Kidney (tissue), 14 donors: ENCODE measurements around the gene RGSL1. TPM values are rescaled to one million over a fixed set of nuclear protein-coding genes. Genes with fewer than 3 reads are reported as not detected.

Experiments
- DNase-seq, 5 donors: peaks; one replicate each; pipeline ENCODE4 v3.0.0-alpha.2; 2013 to 2020
- FAIRE-seq: peaks from 2 replicates; lab custom pipeline; 2012; peaks lifted over from hg19 to GRCh38; lab: Jason Lieb, UNC
- H3K27ac ChIP-seq, 2 donors: one replicate each; pipeline ENCODE4 v1.7.0; 2013; ENCODE audit warnings: low read depth in 2 of 2, low read length in 2 of 2, inconsistent platforms in 1 of 2
- H3K27me3 ChIP-seq: one replicate; pipeline ENCODE4 v1.7.1; 2013; ENCODE audit warnings: low read length, inconsistent platforms; ENCODE audit not compliant: control insufficient read depth, insufficient read depth
- H3K36me3 ChIP-seq, 3 donors: one replicate each; pipeline versions ENCODE4 v1.7.0 to v1.7.1; 2013; ENCODE audit warnings: low read length in 3 of 3, control low read depth in 1 of 3, inconsistent platforms in 1 of 3; ENCODE audit not compliant: insufficient read depth in 3 of 3, control insufficient read depth in 2 of 3
- H3K4me1 ChIP-seq, 3 donors: one replicate each; pipeline versions ENCODE4 v1.7.0 to v1.7.1; 2013; ENCODE audit warnings: low read length in 3 of 3, inconsistent platforms in 1 of 3, low read depth in 1 of 3; ENCODE audit not compliant: control insufficient read depth in 2 of 3, insufficient read depth in 2 of 3
- H3K4me3 ChIP-seq, 3 donors: one replicate each; pipeline versions ENCODE4 v1.7.0 to v1.8.1; 2013; ENCODE audit warnings: low read length in 3 of 3, control low read depth in 1 of 3, inconsistent platforms in 1 of 3
- H3K9ac ChIP-seq, 3 donors: one replicate each; pipeline versions ENCODE4 v1.7.0 to v1.7.1; 2013; ENCODE audit warnings: low read length in 3 of 3, control low read depth in 1 of 3, inconsistent platforms in 1 of 3
- H3K9me3 ChIP-seq, 3 donors: one replicate each; pipeline versions ENCODE4 v1.7.0 to v1.7.1; 2013; ENCODE audit warnings: low read length in 3 of 3, control low read depth in 1 of 3, inconsistent platforms in 1 of 3; ENCODE audit not compliant: control insufficient read depth in 2 of 3, insufficient read depth in 1 of 3
- intact Hi-C: fragments of 100-400 bp; cut with DNase I; formaldehyde crosslinking; loops from one replicate; pipeline ENCODE4 v1.11.1; 2022
- polyA plus RNA-seq: library from polyadenylated mRNA; stranded (reverse); fragments of 350-450 nt; fragmentation: Illumina TruSeq; extraction: RNeasy Lipid Tissue Mini Kit (QIAGEN cat#74804); gene quantifications from one replicate; pipeline ENCODE4 v1.2.3, GENCODE V29; 2014; ENCODE audit warnings: low read depth, low replicate concordance; ENCODE audit not compliant: insufficient read depth
- total RNA-seq: library from RNA; stranded (reverse); fragmentation: NEBNext Ultra II Directional; extraction: Animal tissue kit (Norgen Biotek cat#: 25700); gene quantifications from one replicate; pipeline ENCODE4 v1.2.1, GENCODE V29; 2021
- TF ChIP-seq, protein P1 (sequence below): IDR thresholded peaks from 3 replicates; pipeline ENCODE4 v1.5.1; 2012; ENCODE audit warnings: mild to moderate bottlenecking, moderate library complexity, borderline replicate concordance; ENCODE audit not compliant: insufficient read depth; ENCODE audit errors: extremely low read depth
- donor health status: control.
- donor health status: control.
- donor health status: control.
- donor health status: control.
- donor health status: control.
- donor health status: DM: yes; HTN: yes; CAD: no.
- donor health status: Normal renal cell carcinoma (clear cell type).

The RGSL1 gene
- total and polyA plus RNA-seq, 2 donors from 2014 or later, result not detected

DNA sequence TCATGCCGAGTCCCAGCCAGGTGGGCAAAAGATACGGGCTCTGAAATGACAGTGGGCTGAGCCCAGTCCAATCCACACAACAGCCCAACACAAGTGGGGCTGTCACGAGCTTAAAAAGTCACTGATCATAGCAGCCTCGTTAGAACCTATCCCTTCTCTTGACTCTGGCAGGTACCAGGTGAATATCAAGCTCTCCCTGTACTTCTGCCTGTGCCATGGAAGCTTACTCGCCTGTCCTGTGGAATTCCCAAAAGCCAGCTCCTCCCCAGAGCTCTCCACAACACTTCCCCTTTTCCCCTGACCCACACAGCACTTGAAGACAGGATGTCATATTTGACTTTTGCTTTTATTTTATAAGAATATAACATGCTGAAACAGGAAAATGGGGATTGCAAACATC, 148.3 kb downstream of the RGSL1 start:
- TF ChIP-seq, protein P1, sequence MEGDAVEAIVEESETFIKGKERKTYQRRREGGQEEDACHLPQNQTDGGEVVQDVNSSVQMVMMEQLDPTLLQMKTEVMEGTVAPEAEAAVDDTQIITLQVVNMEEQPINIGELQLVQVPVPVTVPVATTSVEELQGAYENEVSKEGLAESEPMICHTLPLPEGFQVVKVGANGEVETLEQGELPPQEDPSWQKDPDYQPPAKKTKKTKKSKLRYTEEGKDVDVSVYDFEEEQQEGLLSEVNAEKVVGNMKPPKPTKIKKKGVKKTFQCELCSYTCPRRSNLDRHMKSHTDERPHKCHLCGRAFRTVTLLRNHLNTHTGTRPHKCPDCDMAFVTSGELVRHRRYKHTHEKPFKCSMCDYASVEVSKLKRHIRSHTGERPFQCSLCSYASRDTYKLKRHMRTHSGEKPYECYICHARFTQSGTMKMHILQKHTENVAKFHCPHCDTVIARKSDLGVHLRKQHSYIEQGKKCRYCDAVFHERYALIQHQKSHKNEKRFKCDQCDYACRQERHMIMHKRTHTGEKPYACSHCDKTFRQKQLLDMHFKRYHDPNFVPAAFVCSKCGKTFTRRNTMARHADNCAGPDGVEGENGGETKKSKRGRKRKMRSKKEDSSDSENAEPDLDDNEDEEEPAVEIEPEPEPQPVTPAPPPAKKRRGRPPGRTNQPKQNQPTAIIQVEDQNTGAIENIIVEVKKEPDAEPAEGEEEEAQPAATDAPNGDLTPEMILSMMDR, result no peak
- Histone ChIP-seq H3K27ac (no peak overlapping the region), H3K9ac (no peak overlapping the region), H3K4me1 (peaks cover 0 to 16% (median 0%) of the 10 kb centered on the region in 3 donors), H3K4me3 (no peak overlapping the region), H3K9me3 (no peaks in the 10 kb centered on the region), H3K36me3 (no peaks in the 10 kb centered on the region), H3K27me3 (no peaks in the 10 kb centered on the region)
- intact Hi-C loops, result no loop called here
- DNase-seq (no peak), FAIRE-seq (no peak)

DNA sequence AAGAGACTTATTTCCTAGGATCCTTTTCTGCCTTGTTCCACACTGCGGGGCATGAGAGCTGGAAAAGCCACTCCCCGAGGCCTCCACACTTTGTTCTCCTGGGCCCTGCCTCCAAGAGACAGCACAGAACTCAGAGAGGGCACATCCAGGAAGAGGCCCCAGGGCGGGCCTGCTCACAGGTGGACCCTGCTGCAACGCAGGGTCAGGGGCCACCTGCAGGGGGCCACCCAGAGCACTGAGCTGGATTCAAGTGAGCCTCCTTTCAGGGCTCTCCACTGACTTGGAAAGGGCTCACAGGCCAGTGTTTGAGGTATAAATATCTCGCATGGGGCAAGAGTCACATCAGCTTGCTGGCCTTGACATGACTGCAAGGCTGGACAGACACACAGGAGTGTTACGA, 149.4 kb downstream of the RGSL1 start:
- Histone ChIP-seq H3K9ac (no peak overlapping the region), H3K27me3 (no peaks in the 10 kb centered on the region), H3K4me3 (no peak overlapping the region), H3K4me1 (peaks cover 0 to 21% (median 0%) of the 10 kb centered on the region in 3 donors), H3K36me3 (no peaks in the 10 kb centered on the region), H3K27ac (no peak overlapping the region), H3K9me3 (no peaks in the 10 kb centered on the region)
- FAIRE-seq, result no peak
- intact Hi-C loops, result no loop called here
- no peak for DNase-seq
- TF ChIP-seq, protein P1, result peak; percentile 10

DNA sequence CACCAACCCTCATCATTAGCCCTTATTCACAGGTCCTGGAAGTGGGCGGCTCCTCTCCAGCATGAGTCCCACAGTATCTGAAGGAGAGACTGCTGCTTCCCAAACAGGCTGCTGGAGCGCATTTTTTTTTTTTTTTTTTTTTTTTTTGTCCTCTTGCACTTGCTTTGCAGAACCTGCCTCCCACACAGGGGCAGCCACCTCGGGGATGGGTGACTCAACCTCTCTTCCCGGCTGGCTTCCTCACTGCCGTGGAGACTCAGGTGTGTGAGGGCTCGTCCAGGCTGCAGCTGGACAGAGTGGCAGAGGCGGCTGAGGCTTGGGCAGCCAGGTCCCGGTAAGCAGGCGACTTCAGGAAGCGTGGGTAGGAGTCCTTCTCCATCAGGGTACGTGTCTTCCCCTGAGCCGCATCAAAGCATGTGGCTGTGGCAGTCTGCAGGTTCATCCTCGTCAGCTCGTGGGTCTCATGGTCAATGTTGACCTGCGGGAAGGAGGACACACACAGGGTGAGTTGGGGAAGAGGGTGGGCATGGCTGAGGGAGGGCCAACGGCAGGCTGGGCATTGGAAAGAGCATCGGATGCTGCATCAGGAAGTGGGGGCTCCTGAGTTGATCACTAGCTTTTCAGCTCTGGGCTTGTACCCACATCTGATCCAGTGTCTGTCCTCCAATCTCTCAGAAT, 150.2 kb downstream of the RGSL1 start:
- no peak overlapping the region for H3K4me3 ChIP-seq
- intact Hi-C loops, result loop anchor here (5.0 kb wide), 1 partner anchor 182 kb away; no protein-coding TSS in a partner anchor
- H3K27ac ChIP-seq, result no peak overlapping the region
- FAIRE-seq (no peak), DNase-seq (no peak)
- H3K4me1 ChIP-seq, result peaks cover 0 to 24% (median 0%) of the 10 kb centered on the region in 3 donors
- no peaks in the 10 kb centered on the region for H3K27me3 ChIP-seq
- TF ChIP-seq, protein P1, result no peak
- no peaks in the 10 kb centered on the region for H3K9me3 ChIP-seq
- no peaks in the 10 kb centered on the region for H3K36me3 ChIP-seq
- H3K9ac ChIP-seq, result no peak overlapping the region
